Osteocyte (in vitro differentiated cells): ENCODE data around the gene PCDHGA11. TPM values are rescaled to one million over a fixed set of nuclear protein-coding genes. Genes with fewer than 3 reads are reported as not detected.
"Not testable (repeated sequence)": the region's sequence is repeated elsewhere in the genome, so short reads cannot be mapped to it uniquely, and the experiment has no call there.

Source experiments
- DNase-seq: peaks from one replicate; pipeline ENCODE4 v3.0.0; 2021; ENCODE audit warnings: mixed read lengths; ENCODE audit not compliant: unreplicated experiment; ENCODE audit errors: extremely low spot score
- H3K27ac Mint-ChIP-seq: one replicate; pipeline ENCODE4 v1.8.0; 2021; ENCODE audit warnings: mild to moderate bottlenecking, mixed read lengths; ENCODE audit not compliant: unreplicated experiment
- H3K27me3 Mint-ChIP-seq: one replicate; pipeline ENCODE4 v1.8.0; 2021; ENCODE audit warnings: mixed read lengths; ENCODE audit not compliant: unreplicated experiment
- H3K36me3 Mint-ChIP-seq: one replicate; pipeline ENCODE4 v1.8.0; 2021; ENCODE audit warnings: mixed read lengths; ENCODE audit not compliant: unreplicated experiment
- H3K4me1 Mint-ChIP-seq: one replicate; pipeline ENCODE4 v1.8.0; 2021; ENCODE audit warnings: mixed read lengths; ENCODE audit not compliant: unreplicated experiment
- H3K4me3 Mint-ChIP-seq: one replicate; pipeline ENCODE4 v1.8.0; 2021; ENCODE audit warnings: mild to moderate bottlenecking, moderate library complexity, mixed read lengths; ENCODE audit not compliant: unreplicated experiment
- H3K9me3 Mint-ChIP-seq: one replicate; pipeline ENCODE4 v1.8.0; 2021; ENCODE audit warnings: mixed read lengths; ENCODE audit not compliant: unreplicated experiment
- total RNA-seq: library from RNA; stranded (reverse); gene quantifications from 2 replicates; pipeline ENCODE4 v1.2.1, GENCODE V29; 2021
- TF ChIP-seq, protein P1 (sequence below): fragments of 200-600 bp; sonication (generic); IDR thresholded peaks from 2 replicates; pipeline ENCODE4 v1.5.0; 2021; ENCODE audit warnings: antibody characterized with exemption, mild to moderate bottlenecking, moderate library complexity

The PCDHGA11 gene
- total RNA-seq, 1 donor from 2014 or later, result 2.2 TPM

DNA sequence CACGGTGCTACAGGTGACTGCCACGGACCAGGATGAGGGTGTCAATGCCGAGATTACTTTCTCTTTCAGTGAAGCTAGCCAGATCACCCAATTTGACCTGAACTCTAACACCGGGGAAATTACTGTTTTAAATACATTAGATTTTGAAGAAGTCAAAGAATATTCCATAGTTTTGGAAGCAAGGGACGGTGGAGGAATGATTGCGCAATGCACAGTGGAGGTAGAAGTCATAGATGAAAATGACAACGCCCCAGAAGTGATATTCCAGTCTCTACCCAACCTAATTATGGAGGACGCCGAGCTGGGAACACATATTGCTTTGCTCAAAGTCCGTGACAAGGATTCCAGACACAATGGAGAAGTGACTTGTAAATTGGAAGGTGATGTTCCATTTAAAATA is 32.2 kb upstream of the PCDHGA11 start:
- peaks cover 37% of the 10 kb centered on the region for H3K9me3 Mint-ChIP-seq
- no peak for DNase-seq

DNA sequence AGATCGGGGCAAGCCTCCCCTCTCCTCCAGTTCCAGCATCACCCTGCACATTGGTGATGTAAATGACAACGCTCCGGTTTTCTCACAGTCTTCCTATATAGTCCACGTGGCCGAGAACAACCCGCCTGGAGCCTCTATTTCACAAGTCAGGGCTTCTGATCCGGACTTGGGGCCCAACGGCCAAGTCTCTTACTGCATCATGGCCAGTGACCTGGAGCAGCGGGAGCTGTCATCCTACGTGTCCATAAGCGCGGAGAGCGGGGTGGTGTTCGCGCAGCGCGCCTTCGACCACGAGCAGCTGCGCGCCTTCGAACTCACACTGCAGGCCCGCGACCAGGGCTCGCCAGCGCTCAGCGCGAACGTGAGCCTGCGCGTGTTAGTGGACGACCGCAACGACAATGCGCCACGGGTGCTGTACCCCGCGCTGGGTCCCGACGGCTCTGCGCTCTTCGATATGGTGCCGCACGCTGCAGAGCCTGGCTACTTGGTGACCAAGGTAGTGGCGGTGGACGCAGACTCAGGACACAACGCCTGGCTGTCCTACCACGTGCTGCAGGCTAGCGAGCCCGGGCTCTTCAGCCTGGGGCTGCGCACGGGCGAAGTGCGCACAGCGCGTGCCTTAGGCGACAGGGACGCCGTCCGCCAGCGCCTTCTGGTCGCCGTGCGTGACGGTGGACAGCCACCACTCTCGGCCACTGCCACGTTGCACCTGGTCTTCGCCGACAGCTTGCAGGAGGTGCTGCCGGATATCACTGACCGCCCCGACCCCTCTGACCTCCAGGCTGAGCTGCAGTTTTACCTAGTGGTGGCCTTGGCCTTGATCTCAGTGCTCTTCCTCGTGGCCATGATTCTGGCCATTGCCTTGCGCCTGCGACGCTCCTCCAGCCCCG is 31.5 kb upstream of the PCDHGA11 start:
- peaks cover 9% of the 10 kb centered on the region for H3K36me3 Mint-ChIP-seq
- TF ChIP-seq, protein P1, sequence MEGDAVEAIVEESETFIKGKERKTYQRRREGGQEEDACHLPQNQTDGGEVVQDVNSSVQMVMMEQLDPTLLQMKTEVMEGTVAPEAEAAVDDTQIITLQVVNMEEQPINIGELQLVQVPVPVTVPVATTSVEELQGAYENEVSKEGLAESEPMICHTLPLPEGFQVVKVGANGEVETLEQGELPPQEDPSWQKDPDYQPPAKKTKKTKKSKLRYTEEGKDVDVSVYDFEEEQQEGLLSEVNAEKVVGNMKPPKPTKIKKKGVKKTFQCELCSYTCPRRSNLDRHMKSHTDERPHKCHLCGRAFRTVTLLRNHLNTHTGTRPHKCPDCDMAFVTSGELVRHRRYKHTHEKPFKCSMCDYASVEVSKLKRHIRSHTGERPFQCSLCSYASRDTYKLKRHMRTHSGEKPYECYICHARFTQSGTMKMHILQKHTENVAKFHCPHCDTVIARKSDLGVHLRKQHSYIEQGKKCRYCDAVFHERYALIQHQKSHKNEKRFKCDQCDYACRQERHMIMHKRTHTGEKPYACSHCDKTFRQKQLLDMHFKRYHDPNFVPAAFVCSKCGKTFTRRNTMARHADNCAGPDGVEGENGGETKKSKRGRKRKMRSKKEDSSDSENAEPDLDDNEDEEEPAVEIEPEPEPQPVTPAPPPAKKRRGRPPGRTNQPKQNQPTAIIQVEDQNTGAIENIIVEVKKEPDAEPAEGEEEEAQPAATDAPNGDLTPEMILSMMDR, result no peak
- H3K27ac Mint-ChIP-seq, result no peak overlapping the region
- H3K27me3 Mint-ChIP-seq, result no peaks in the 10 kb centered on the region
- no peak overlapping the region for H3K4me3 Mint-ChIP-seq
- no peak for DNase-seq
- H3K9me3 Mint-ChIP-seq, result peaks cover 41% of the 10 kb centered on the region
- no peaks in the 10 kb centered on the region for H3K4me1 Mint-ChIP-seq

More for the DNA sequence above, 32.2 kb upstream of the PCDHGA11 start:
- peaks cover 6% of the 10 kb centered on the region for H3K36me3 Mint-ChIP-seq
- no peak overlapping the region for H3K27ac Mint-ChIP-seq
- no peaks in the 10 kb centered on the region for H3K4me1 Mint-ChIP-seq
- TF ChIP-seq, protein P1, result no peak
- no peaks in the 10 kb centered on the region for H3K27me3 Mint-ChIP-seq
- no peak overlapping the region for H3K4me3 Mint-ChIP-seq

DNA sequence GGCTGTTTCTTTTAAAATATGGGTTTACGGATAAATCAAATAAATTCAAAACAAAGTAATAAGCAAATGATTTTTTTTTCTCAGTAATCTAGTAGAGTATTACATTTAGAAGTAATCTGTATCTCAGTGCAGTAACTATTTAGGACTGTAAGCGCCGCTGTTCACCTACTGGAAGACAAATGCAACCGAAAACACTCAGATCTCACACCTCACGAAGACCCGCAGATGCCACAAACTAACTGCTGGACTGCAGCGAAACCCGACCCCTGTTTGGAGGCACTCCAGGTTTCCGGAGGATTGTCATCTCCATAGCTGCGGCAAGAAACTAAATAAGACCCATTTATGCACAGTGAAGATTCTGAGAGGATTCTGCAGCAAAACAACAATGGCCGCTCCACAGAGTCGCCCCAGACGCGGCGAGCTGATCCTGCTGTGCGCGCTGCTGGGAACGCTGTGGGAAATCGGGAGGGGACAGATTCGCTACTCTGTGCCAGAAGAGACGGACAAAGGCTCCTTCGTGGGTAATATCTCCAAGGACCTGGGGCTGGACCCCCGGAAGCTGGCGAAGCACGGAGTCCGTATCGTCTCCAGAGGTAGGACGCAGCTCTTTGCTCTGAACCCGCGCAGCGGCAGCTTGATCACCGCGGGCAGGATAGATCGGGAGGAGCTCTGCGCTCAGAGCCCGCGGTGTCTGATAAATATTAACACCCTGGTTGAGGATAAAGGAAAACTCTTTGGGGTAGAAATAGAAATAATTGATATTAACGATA is 28.2 kb upstream of the PCDHGA11 start, which contains the start of gene PCDHGA8:
Gene PCDHGA8 (plus strand): TSS at position 205 of the 770 bp plus-strand sequence. CDS start 181 bp downstream, at position 386.
- no peak within 1 kb of the TSS for H3K4me3 Mint-ChIP-seq
- TF ChIP-seq, protein P1, result no peak
- no peaks in the 10 kb centered on the region for H3K4me1 Mint-ChIP-seq
- DNase-seq, result no peak
- no peaks in the 10 kb centered on the region for H3K27me3 Mint-ChIP-seq
- peaks cover 9% of the 10 kb centered on the region for H3K36me3 Mint-ChIP-seq
- H3K9me3 Mint-ChIP-seq, result peaks cover 30% of the 10 kb centered on the region
- no peak within 1 kb of the TSS for H3K27ac Mint-ChIP-seq

DNA sequence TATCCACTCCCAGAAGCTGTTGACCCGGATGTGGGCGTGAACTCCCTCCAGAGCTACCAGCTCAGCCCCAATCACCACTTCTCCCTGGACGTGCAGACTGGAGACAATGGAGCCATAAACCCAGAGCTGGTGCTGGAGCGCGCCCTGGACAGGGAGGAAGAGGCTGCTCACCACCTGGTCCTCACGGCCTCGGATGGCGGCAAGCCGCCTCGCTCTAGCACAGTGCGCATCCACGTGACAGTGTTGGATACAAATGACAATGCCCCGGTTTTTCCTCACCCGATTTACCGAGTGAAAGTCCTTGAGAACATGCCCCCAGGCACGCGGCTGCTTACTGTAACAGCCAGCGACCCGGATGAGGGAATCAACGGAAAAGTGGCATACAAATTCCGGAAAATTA is 27.6 kb upstream of the PCDHGA11 start:
- TF ChIP-seq, protein P1, result no peak

DNA sequence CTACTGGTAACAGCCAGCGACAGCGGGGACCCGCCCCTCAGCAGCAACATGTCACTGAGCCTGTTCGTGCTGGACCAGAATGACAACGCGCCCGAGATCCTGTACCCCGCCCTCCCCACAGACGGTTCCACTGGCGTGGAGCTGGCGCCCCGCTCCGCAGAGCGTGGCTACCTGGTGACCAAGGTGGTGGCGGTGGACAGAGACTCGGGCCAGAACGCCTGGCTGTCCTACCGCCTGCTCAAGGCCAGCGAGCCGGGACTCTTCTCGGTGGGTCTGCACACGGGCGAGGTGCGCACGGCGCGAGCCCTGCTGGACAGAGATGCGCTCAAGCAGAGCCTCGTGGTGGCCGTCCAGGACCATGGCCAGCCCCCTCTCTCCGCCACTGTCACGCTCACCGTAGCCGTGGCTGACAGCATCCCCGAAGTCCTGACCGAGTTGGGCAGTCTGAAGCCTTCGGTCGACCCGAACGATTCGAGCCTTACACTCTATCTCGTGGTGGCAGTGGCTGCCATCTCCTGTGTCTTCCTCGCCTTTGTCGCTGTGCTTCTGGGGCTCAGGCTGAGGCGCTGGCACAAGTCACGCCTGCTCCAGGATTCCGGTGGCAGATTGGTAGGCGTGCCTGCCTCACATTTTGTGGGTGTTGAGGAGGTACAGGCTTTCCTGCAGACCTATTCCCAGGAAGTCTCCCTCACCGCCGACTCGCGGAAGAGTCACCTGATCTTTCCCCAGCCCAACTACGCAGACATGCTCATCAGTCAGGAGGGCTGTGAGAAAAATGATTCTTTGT is 26.3 kb upstream of the PCDHGA11 start:
- not testable (repeated sequence) for DNase-seq, H3K27me3 Mint-ChIP-seq, H3K4me3 Mint-ChIP-seq, H3K4me1 Mint-ChIP-seq, H3K27ac Mint-ChIP-seq, H3K36me3 Mint-ChIP-seq
- peaks cover 23% of the 10 kb centered on the region for H3K9me3 Mint-ChIP-seq

More for the DNA sequence above, 27.6 kb upstream of the PCDHGA11 start:
- H3K27me3 Mint-ChIP-seq, result no peaks in the 10 kb centered on the region
- no peak overlapping the region for H3K27ac Mint-ChIP-seq
- DNase-seq, result no peak
- H3K4me1 Mint-ChIP-seq, result no peaks in the 10 kb centered on the region
- H3K4me3 Mint-ChIP-seq, result no peak overlapping the region
- peaks cover 9% of the 10 kb centered on the region for H3K36me3 Mint-ChIP-seq
- peaks cover 30% of the 10 kb centered on the region for H3K9me3 Mint-ChIP-seq

DNA sequence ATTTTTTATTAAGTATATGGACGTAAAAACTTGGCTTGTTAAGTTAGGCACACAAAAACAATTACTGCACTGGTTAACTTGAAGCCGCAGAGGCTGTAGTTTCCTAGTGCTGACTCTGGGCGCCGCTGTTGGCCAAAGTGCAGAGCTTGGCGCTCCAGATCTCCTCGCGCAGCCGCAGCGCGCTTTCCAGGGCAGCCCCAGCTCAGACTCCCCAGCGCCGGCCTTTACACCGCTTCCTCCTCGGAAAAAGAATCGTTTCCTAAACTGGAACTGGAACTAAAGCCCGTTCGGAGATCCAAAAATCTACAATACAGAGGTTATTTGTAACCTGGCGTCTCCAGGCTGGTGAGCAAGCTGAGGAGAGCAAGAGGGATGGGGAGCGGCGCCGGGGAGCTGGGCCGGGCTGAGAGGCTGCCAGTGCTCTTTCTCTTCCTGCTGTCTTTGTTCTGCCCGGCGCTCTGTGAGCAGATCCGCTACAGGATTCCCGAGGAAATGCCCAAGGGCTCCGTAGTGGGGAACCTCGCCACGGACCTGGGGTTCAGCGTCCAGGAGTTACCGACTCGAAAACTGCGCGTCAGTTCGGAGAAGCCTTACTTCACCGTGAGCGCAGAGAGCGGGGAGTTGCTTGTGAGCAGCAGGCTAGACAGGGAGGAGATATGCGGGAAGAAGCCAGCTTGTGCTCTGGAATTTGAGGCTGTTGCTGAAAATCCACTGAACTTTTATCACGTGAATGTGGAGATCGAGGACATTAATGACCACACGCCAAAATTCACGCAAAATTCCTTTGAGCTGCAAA is 22.9 kb upstream of the PCDHGA11 start, which contains the start of gene PCDHGB5:
Gene PCDHGB5 (plus strand): TSS at position 192 of the 796 bp plus-strand sequence. CDS start 181 bp downstream, at position 373.
- not testable (repeated sequence) for H3K27me3 Mint-ChIP-seq, DNase-seq, H3K36me3 Mint-ChIP-seq, H3K4me1 Mint-ChIP-seq, H3K4me3 Mint-ChIP-seq, H3K27ac Mint-ChIP-seq
- peaks cover 11% of the 10 kb centered on the region for H3K9me3 Mint-ChIP-seq
